Liver (tissue), 3 donors: ENCODE results near the gene OR10J4.

Source experiments
- FOXA1 ChIP-seq: IDR thresholded peaks from 2 replicates; pipeline ENCODE4 v1.6.1; 2016; ENCODE audit warnings: antibody characterized with exemption
- GABPA ChIP-seq, 2 donors: IDR thresholded peaks in 1 of 2; conservative IDR thresholded peaks in 1 of 2; 2 replicates each; pipeline ENCODE4 v1.6.1; 2016; ENCODE audit warnings: antibody characterized with exemption in 2 of 2, mild to moderate bottlenecking in 1 of 2, moderate library complexity in 1 of 2
- HNF4A ChIP-seq, 2 donors: conservative IDR thresholded peaks; 2 replicates each; pipeline ENCODE4 v1.6.1; 2016; ENCODE audit warnings: antibody characterized with exemption in 2 of 2, mild to moderate bottlenecking in 2 of 2
- JUND ChIP-seq, 2 donors: IDR thresholded peaks; 2 replicates each; pipeline ENCODE4 v1.6.1; 2016; ENCODE audit warnings: antibody characterized with exemption in 2 of 2
- RAD21 ChIP-seq, 2 donors: IDR thresholded peaks; 2 replicates each; pipeline ENCODE4 v1.6.1; 2016; ENCODE audit warnings: antibody characterized with exemption in 2 of 2, mild to moderate bottlenecking in 2 of 2
- TAF1 ChIP-seq: conservative IDR thresholded peaks from 2 replicates; pipeline ENCODE4 v1.6.1; 2016; ENCODE audit warnings: antibody characterized with exemption, mild to moderate bottlenecking
- TF ChIP-seq, protein P1 (sequence below): fragments of 150-350 bp; IDR thresholded peaks from 2 replicates; pipeline ENCODE4 v1.5.1; 2017; ENCODE audit warnings: improper control_type of control experiment, low read depth, low read length; ENCODE audit not compliant: missing input control
- TF ChIP-seq, protein P2 (sequence below): IDR thresholded peaks from 2 replicates; pipeline ENCODE4 v1.6.1; 2016; ENCODE audit warnings: antibody characterized with exemption, mild to moderate bottlenecking
- TF ChIP-seq, protein P3 (sequence below): IDR thresholded peaks from 2 replicates; pipeline ENCODE4 v1.6.1; 2016; ENCODE audit warnings: antibody characterized with exemption
- TF ChIP-seq, protein P4 (sequence below): IDR thresholded peaks from 2 replicates; pipeline ENCODE4 v1.6.1; 2016; ENCODE audit warnings: antibody characterized with exemption
- TF ChIP-seq, protein P5 (sequence below): IDR thresholded peaks from 2 replicates; pipeline ENCODE4 v1.6.1; 2016; ENCODE audit warnings: antibody characterized with exemption
- donor health status: healthy.
- donor health status: healthy.

DNA sequence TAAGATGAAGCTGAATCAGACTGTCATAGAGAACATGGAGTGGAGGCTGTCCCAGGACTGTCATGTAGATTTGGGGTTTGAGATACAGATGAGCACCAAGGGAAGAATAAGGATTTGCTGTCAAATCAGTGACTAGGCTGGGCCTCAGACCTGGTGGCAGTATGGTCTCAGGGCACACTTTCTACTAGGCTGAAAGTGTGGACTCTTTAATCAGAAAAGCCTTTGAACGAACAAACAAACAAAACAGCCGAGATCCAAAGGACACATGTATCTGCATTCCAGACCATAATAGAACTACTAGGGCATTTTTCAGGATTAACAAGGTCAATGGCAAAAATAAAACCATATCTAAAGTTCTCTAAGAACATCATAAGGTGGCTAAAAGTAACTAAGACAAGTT is 10.4 kb downstream of the OR10J4 start:
- TF ChIP-seq, protein P1, sequence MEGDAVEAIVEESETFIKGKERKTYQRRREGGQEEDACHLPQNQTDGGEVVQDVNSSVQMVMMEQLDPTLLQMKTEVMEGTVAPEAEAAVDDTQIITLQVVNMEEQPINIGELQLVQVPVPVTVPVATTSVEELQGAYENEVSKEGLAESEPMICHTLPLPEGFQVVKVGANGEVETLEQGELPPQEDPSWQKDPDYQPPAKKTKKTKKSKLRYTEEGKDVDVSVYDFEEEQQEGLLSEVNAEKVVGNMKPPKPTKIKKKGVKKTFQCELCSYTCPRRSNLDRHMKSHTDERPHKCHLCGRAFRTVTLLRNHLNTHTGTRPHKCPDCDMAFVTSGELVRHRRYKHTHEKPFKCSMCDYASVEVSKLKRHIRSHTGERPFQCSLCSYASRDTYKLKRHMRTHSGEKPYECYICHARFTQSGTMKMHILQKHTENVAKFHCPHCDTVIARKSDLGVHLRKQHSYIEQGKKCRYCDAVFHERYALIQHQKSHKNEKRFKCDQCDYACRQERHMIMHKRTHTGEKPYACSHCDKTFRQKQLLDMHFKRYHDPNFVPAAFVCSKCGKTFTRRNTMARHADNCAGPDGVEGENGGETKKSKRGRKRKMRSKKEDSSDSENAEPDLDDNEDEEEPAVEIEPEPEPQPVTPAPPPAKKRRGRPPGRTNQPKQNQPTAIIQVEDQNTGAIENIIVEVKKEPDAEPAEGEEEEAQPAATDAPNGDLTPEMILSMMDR: no peak
- no peak for TF ChIP-seq FOXA1
- no peak for TF ChIP-seq GABPA (IDR thresholded peaks at IDR 0.05 in 1 of 2, conservative IDR thresholded peaks at IDR 0.05 in 1 of 2)
- TF ChIP-seq HNF4A (conservative IDR thresholded peaks at IDR 0.05): peak in 1 of 2 donors; percentile 49
- TF ChIP-seq, protein P2, sequence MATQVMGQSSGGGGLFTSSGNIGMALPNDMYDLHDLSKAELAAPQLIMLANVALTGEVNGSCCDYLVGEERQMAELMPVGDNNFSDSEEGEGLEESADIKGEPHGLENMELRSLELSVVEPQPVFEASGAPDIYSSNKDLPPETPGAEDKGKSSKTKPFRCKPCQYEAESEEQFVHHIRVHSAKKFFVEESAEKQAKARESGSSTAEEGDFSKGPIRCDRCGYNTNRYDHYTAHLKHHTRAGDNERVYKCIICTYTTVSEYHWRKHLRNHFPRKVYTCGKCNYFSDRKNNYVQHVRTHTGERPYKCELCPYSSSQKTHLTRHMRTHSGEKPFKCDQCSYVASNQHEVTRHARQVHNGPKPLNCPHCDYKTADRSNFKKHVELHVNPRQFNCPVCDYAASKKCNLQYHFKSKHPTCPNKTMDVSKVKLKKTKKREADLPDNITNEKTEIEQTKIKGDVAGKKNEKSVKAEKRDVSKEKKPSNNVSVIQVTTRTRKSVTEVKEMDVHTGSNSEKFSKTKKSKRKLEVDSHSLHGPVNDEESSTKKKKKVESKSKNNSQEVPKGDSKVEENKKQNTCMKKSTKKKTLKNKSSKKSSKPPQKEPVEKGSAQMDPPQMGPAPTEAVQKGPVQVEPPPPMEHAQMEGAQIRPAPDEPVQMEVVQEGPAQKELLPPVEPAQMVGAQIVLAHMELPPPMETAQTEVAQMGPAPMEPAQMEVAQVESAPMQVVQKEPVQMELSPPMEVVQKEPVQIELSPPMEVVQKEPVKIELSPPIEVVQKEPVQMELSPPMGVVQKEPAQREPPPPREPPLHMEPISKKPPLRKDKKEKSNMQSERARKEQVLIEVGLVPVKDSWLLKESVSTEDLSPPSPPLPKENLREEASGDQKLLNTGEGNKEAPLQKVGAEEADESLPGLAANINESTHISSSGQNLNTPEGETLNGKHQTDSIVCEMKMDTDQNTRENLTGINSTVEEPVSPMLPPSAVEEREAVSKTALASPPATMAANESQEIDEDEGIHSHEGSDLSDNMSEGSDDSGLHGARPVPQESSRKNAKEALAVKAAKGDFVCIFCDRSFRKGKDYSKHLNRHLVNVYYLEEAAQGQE: no peak
- TF ChIP-seq TAF1: no peak
- TF ChIP-seq, protein P3, sequence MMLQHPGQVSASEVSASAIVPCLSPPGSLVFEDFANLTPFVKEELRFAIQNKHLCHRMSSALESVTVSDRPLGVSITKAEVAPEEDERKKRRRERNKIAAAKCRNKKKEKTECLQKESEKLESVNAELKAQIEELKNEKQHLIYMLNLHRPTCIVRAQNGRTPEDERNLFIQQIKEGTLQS: no peak
- no peak for TF ChIP-seq JUND (IDR thresholded peaks at IDR 0.05)
- TF ChIP-seq, protein P4, sequence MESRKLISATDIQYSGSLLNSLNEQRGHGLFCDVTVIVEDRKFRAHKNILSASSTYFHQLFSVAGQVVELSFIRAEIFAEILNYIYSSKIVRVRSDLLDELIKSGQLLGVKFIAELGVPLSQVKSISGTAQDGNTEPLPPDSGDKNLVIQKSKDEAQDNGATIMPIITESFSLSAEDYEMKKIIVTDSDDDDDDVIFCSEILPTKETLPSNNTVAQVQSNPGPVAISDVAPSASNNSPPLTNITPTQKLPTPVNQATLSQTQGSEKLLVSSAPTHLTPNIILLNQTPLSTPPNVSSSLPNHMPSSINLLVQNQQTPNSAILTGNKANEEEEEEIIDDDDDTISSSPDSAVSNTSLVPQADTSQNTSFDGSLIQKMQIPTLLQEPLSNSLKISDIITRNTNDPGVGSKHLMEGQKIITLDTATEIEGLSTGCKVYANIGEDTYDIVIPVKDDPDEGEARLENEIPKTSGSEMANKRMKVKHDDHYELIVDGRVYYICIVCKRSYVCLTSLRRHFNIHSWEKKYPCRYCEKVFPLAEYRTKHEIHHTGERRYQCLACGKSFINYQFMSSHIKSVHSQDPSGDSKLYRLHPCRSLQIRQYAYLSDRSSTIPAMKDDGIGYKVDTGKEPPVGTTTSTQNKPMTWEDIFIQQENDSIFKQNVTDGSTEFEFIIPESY: no peak
- peak; percentile 33 to 37 for TF ChIP-seq RAD21 (IDR thresholded peaks at IDR 0.05)
- TF ChIP-seq, protein P5, sequence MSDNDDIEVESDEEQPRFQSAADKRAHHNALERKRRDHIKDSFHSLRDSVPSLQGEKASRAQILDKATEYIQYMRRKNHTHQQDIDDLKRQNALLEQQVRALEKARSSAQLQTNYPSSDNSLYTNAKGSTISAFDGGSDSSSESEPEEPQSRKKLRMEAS: no peak
